Suprapubic skin (tissue), 4 donors: Measurements from ENCODE around the gene CACNA2D2.

Experiments used
- POLR2A ChIP-seq, 2 donors: fragments of 450-650 bp; IDR thresholded peaks; one replicate each; pipeline ENCODE4 v1.6.1; 2017; ENCODE audit warnings: antibody characterized with exemption in 2 of 2, mild to moderate bottlenecking in 2 of 2, moderate library complexity in 2 of 2
- POLR2AphosphoS5 ChIP-seq, 3 donors: sonication (generic); formaldehyde crosslinking; IDR thresholded peaks; one replicate each; pipeline ENCODE4 v1.6.1; 2017; ENCODE audit warnings: antibody characterized with exemption in 3 of 3
- TF ChIP-seq, protein P1 (sequence below), 2 donors: fragments of 200-600 bp in 1 of 2; fragments of 450-650 bp in 1 of 2; sonication (generic) in 1 of 2; IDR thresholded peaks; one replicate each; pipeline ENCODE4 v1.5.1; 2016 to 2019; ENCODE audit warnings: antibody characterized with exemption in 2 of 2, mild to moderate bottlenecking in 1 of 2, moderate library complexity in 1 of 2

DNA sequence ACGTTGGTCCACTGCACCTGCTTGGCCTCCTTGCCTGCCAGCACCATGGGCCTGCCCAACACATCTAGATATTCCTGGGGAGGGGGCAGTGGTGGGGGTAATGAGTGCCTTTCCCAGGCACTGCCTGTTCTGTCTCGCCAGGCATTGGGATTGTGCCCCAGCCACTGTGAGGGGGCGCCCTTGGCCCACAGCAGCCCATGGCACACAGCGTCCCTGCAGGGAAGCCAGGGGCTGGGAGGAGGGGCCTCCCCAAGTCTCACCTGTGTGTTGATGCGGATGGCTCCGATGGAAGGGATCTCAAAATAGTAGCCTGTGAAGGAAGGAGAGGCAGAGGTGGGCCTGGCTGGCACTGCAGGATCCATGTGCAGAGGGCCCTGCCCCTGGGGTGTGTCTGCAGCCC lies 125.4 kb downstream of the CACNA2D2 start:
- TF ChIP-seq, protein P1, sequence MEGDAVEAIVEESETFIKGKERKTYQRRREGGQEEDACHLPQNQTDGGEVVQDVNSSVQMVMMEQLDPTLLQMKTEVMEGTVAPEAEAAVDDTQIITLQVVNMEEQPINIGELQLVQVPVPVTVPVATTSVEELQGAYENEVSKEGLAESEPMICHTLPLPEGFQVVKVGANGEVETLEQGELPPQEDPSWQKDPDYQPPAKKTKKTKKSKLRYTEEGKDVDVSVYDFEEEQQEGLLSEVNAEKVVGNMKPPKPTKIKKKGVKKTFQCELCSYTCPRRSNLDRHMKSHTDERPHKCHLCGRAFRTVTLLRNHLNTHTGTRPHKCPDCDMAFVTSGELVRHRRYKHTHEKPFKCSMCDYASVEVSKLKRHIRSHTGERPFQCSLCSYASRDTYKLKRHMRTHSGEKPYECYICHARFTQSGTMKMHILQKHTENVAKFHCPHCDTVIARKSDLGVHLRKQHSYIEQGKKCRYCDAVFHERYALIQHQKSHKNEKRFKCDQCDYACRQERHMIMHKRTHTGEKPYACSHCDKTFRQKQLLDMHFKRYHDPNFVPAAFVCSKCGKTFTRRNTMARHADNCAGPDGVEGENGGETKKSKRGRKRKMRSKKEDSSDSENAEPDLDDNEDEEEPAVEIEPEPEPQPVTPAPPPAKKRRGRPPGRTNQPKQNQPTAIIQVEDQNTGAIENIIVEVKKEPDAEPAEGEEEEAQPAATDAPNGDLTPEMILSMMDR (IDR thresholded peaks at IDR 0.05): no peak
- no peak for TF ChIP-seq POLR2A (IDR thresholded peaks at IDR 0.05)
- TF ChIP-seq POLR2AphosphoS5 (IDR thresholded peaks at IDR 0.05): no peak
